OCI-LY3 (cell line): ENCODE results near the gene RER1.

Experiments used
- EZH2phosphoT487 ChIP-seq: fragments of 200-600 bp; shearing (Covaris generic); IDR thresholded peaks from 2 replicates; pipeline ENCODE4 v1.6.1; 2018; ENCODE audit warnings: antibody characterized with exemption, mixed run types, low read depth
- TF ChIP-seq, protein P1 (sequence below): fragments of 200-600, 300-600 bp; sonication (generic); IDR thresholded peaks from 2 replicates; pipeline ENCODE4 v1.5.1; 2014; ENCODE audit warnings: antibody characterized with exemption, low read length, low read depth

DNA sequence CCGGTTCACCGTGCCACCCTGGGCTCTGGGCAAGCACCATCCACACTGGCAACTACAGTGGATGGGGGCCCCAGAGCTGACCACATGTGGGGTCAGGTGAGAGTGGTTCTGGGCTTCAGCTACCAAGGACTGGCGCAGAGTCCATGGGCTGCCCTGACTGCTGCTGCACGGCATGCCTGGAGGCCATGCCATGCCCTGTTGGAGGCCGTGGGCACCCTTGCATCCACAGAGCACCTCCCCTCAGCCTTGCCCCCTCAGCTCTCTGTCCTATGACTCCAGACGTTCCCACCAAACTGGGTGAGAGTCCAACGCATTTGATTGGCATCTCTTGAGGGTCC, 15.7 kb upstream of the RER1 start:
- no peak for TF ChIP-seq EZH2phosphoT487
- TF ChIP-seq, protein P1, sequence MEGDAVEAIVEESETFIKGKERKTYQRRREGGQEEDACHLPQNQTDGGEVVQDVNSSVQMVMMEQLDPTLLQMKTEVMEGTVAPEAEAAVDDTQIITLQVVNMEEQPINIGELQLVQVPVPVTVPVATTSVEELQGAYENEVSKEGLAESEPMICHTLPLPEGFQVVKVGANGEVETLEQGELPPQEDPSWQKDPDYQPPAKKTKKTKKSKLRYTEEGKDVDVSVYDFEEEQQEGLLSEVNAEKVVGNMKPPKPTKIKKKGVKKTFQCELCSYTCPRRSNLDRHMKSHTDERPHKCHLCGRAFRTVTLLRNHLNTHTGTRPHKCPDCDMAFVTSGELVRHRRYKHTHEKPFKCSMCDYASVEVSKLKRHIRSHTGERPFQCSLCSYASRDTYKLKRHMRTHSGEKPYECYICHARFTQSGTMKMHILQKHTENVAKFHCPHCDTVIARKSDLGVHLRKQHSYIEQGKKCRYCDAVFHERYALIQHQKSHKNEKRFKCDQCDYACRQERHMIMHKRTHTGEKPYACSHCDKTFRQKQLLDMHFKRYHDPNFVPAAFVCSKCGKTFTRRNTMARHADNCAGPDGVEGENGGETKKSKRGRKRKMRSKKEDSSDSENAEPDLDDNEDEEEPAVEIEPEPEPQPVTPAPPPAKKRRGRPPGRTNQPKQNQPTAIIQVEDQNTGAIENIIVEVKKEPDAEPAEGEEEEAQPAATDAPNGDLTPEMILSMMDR: no peak
